Glutamatergic neuron (in vitro differentiated cells): ENCODE measurements around the gene ZSCAN22. TPM values are rescaled to one million over a fixed set of nuclear protein-coding genes. Genes with fewer than 3 reads are reported as not detected.

Experiments used
- DNase-seq: peaks from one replicate; pipeline ENCODE4 v3.0.0; 2022
- H3K27ac Mint-ChIP-seq: one replicate; pipeline ENCODE4 v1.8.0; 2020; ENCODE audit warnings: mild to moderate bottlenecking, mixed read lengths, inconsistent platforms; ENCODE audit not compliant: unreplicated experiment
- H3K27me3 Mint-ChIP-seq: one replicate; pipeline ENCODE4 v1.8.0; 2020; ENCODE audit warnings: mild to moderate bottlenecking, moderate library complexity, mixed read lengths, inconsistent platforms; ENCODE audit not compliant: unreplicated experiment
- H3K36me3 Mint-ChIP-seq: one replicate; pipeline ENCODE4 v1.8.0; 2020; ENCODE audit warnings: mild to moderate bottlenecking, mixed read lengths, inconsistent platforms; ENCODE audit not compliant: unreplicated experiment
- H3K4me1 Mint-ChIP-seq: one replicate; pipeline ENCODE4 v1.8.0; 2020; ENCODE audit warnings: mild to moderate bottlenecking, low read depth, mixed read lengths, inconsistent platforms; ENCODE audit not compliant: unreplicated experiment
- H3K4me3 Mint-ChIP-seq: one replicate; pipeline ENCODE4 v1.8.0; 2020; ENCODE audit warnings: mild to moderate bottlenecking, mixed read lengths, inconsistent platforms; ENCODE audit not compliant: unreplicated experiment
- H3K9me3 Mint-ChIP-seq: one replicate; pipeline ENCODE4 v1.8.0; 2020; ENCODE audit warnings: mild to moderate bottlenecking, moderate library complexity, mixed read lengths, inconsistent platforms; ENCODE audit not compliant: unreplicated experiment
- total RNA-seq: library from RNA; stranded (reverse); fragmentation: NEBNext Ultra II Directional; extraction: Animal tissue kit (Norgen Biotek cat#: 25700); gene quantifications from one replicate; pipeline ENCODE4 v1.2.1, GENCODE V29; 2021; ENCODE audit not compliant: unreplicated experiment
- TF ChIP-seq, protein P1 (sequence below): fragments of 200-600 bp; sonication (generic); IDR thresholded peaks from one replicate; pipeline ENCODE4 v1.5.0; 2021; ENCODE audit not compliant: partially characterized antibody, unreplicated experiment

ZSCAN22 gene
- total RNA-seq, 1 donor from 2014 or later = 4.9 TPM

DNA sequence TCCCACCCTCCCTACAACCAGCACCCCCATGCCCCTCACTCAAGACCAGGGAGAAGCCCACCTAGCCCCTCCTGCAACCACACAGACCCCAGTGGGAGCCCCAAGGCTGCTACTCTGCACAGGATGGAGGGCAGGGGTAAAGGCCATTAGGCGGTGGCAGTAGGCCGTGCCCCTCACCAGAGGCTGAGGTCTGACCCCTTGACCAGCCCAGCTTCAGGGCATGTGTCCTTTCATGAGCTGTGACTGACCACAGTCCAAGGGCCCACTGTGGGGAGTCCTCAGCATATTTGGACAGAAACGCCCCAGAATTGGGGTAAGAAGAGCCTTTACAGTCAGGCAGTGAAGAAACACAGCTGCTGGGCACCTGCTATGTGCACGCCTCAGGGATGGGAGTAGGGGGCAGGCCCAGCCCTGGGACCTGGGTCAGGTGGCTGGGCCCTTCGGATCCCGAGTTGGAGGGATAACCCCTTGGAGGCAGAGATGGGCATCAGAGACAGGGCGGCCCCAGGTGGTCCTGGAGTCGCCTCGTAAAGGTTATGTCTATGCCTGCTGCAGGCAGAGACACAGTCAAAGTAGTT, 58.6 kb downstream of the ZSCAN22 start:
- no peak for DNase-seq
- peaks cover 6% of the 10 kb centered on the region for H3K9me3 Mint-ChIP-seq
- TF ChIP-seq, protein P1, sequence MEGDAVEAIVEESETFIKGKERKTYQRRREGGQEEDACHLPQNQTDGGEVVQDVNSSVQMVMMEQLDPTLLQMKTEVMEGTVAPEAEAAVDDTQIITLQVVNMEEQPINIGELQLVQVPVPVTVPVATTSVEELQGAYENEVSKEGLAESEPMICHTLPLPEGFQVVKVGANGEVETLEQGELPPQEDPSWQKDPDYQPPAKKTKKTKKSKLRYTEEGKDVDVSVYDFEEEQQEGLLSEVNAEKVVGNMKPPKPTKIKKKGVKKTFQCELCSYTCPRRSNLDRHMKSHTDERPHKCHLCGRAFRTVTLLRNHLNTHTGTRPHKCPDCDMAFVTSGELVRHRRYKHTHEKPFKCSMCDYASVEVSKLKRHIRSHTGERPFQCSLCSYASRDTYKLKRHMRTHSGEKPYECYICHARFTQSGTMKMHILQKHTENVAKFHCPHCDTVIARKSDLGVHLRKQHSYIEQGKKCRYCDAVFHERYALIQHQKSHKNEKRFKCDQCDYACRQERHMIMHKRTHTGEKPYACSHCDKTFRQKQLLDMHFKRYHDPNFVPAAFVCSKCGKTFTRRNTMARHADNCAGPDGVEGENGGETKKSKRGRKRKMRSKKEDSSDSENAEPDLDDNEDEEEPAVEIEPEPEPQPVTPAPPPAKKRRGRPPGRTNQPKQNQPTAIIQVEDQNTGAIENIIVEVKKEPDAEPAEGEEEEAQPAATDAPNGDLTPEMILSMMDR = no peak
- H3K27me3 Mint-ChIP-seq = peaks cover 4% of the 10 kb centered on the region
- peaks cover 9% of the 10 kb centered on the region for H3K4me1 Mint-ChIP-seq
- peak overlapping the region; percentile 97 for H3K4me3 Mint-ChIP-seq
- no peaks in the 10 kb centered on the region for H3K36me3 Mint-ChIP-seq
- peak overlapping the region; percentile 97 for H3K27ac Mint-ChIP-seq

DNA sequence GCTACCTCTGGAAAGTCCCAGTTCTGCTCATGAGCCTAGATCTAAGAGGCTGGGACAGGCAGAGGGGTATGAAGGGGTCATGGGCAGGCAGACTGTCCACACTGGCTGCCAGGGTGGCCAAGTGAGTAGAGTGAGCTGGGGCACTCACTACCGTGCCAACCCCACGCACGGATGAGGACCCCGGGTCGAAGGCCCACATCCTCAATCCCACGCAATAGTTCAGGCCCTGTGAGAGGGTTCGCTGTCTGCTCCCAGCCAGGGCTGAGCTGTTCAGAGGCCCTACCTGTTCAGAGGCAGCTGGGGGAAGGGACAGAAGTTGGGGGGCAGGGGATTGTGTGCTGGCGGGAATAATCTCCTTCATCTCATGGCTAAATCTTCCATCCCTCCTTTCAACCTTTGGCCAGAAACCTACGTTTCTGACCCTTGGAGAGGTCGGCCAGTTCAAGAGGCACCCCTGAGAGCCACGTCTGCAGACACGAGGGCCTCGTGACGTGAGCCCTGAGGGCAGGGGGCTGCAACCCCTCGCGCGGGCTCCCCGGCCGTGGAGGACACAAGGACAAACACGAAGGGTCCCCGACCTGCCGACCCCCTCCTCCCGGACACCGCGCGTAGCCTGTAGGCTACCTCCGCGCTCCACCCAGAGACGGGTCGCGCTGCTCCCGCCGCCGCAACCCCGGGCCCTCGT, 59.2 kb downstream of the ZSCAN22 start:
- Mint-ChIP-seq H3K36me3 (no peaks in the 10 kb centered on the region), H3K4me3 (peak overlapping the region; percentile 97), H3K27ac (peak overlapping the region; percentile 97), H3K4me1 (peaks cover 9% of the 10 kb centered on the region), H3K27me3 (peaks cover 4% of the 10 kb centered on the region), H3K9me3 (peaks cover 6% of the 10 kb centered on the region)
- no peak for DNase-seq
- TF ChIP-seq, protein P1 = no peak

GRCh38 chr19:58386576-58387337, 60.0 kb downstream of the ZSCAN22 start, which contains the start of gene RPS5:
Gene RPS5, plus strand, starts transcription at chr19:58387269. Its CDS starts 869 bp downstream, at chr19:58388138.
- Mint-ChIP-seq H3K36me3 (no peaks in the 10 kb centered on the region), H3K27me3 (peaks cover 4% of the 10 kb centered on the region), H3K9me3 (peaks cover 6% of the 10 kb centered on the region), H3K27ac (peak within 1 kb of the TSS; percentile 97), H3K4me1 (peaks cover 9% of the 10 kb centered on the region), H3K4me3 (peak within 1 kb of the TSS; percentile 97)
- peak; percentile 90 for DNase-seq
- TF ChIP-seq, protein P1 = no peak

DNA sequence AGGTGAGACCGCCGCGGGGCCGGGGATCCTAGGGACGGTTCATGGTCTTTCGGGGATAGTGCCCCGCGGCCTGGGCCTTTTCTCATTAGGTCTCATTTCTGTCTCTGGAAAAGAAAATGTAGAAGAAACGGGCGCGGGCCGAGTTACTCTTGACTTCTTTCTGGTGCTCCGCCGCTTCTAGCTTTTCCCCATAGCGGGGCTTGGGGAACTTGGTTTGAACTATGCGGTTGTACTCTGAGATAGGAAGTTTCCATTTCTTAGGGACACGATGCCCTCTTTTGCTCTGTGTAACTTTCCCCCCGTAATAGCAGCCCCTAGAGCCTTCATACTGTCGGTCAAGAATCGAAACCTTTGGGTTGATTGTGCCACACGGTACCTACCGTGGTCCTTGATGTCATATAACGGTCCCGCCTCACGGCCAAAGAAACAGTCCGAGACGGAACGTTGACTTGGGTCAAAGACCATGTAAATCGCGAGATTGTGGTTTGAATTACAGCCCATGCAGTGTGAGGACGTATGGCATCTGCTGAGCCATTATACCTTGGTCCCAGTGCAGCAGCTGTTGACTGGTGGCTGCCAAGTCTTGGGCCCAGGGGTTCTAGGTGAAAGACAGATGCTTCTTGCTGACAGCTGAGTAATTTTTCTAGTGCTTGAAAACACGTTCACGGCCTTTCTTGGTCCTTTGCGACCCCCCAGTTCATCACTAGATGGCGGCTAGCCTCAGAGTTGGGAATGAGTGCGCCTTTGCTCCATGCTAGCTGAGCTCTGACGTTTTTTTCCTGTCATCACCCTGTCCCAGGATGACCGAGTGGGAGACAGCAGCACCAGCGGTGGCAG, 60.8 kb downstream of the ZSCAN22 start:
- Mint-ChIP-seq H3K9me3 (peaks cover 6% of the 10 kb centered on the region), H3K27ac (peak overlapping the region; percentile 97), H3K4me1 (peaks cover 6% of the 10 kb centered on the region), H3K4me3 (peak overlapping the region; percentile 97), H3K27me3 (peaks cover 4% of the 10 kb centered on the region), H3K36me3 (no peaks in the 10 kb centered on the region)
- TF ChIP-seq, protein P1 = no peak
- no peak for DNase-seq
